GM12891 (cell line): Measurements from ENCODE around the gene ANXA8L1.
"Not testable (repeated sequence)": the region's sequence is repeated elsewhere in the genome, so short reads cannot be mapped to it uniquely, and the experiment has no call there.

Experiments used
- PAX5 ChIP-seq: IDR thresholded peaks from 2 replicates; pipeline ENCODE4 v1.6.1; 2011; ENCODE audit warnings: low read length, moderate library complexity, mild to moderate bottlenecking; ENCODE audit not compliant: insufficient read depth, severe bottlenecking
- POLR2A ChIP-seq: IDR thresholded peaks from 2 replicates; pipeline ENCODE4 v1.6.1; 2011; ENCODE audit warnings: low read depth, low read length, control low read depth
- POLR2AphosphoS5 ChIP-seq: IDR thresholded peaks from 2 replicates; pipeline ENCODE4 v1.6.1; 2011; ENCODE audit warnings: low read depth, low read length, control low read depth
- SPI1 ChIP-seq: IDR thresholded peaks from 2 replicates; pipeline ENCODE4 v1.6.1; 2011; ENCODE audit warnings: low read depth, low read length, control low read depth
- TAF1 ChIP-seq: IDR thresholded peaks from 2 replicates; pipeline ENCODE4 v1.6.1; 2011; ENCODE audit warnings: low read depth, low read length, control low read depth

DNA sequence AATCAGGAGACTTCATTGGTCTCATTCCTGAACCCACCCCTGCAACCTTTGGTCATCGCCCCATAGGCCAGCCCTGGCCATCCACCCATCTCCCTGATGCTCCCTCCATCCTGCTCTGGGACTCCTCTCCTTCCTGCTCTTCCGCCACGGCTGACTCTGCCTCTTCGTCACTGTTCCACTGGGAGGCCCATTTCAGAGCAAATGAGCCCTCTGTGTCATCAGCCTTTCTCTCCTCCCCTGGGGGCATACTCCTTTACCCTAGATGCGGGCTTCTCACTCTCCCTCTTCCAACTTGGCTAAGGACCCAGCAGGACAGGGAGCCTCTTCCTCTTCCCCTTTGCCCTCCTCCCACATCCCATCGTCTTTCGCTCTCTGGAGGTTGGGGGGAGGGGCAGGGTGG lies 42.7 kb downstream of the ANXA8L1 start:
- TF ChIP-seq POLR2AphosphoS5, POLR2A, PAX5, TAF1, SPI1: not testable (repeated sequence)
